Activated CD4-positive, alpha-beta memory T cell treated with anti-CD3 and anti-CD28 coated beads, Interleukin-2, amount 10 ng/mL, durations not matched to agents 7 days and 5 days (primary cell): ENCODE measurements around the gene COL6A1. TPM values are rescaled to one million over a fixed set of nuclear protein-coding genes. Genes with fewer than 3 reads are reported as not detected.

ENCODE experiments used
- CTCF ChIA-PET: fragments of 350-600 bp; sonication (Branson Sonifier 250); formaldehyde crosslinking; loops from one replicate; lab custom pipeline; 2021; ENCODE audit warnings: antibody characterized with exemption, inconsistent platforms; lab: Charles Lee
- POLR2A ChIA-PET: fragments of 350-600 bp; sonication (Branson Sonifier 250); formaldehyde crosslinking; loops from one replicate; lab custom pipeline; 2021; ENCODE audit warnings: antibody characterized with exemption; lab: Charles Lee
- DNase-seq: peaks from one replicate; pipeline ENCODE4 v3.0.0-alpha.2; 2020
- H3K27ac Mint-ChIP-seq: one replicate; pipeline ENCODE4 v1.8.0; 2021; ENCODE audit warnings: mild to moderate bottlenecking, mixed read lengths
- H3K27me3 Mint-ChIP-seq: one replicate; pipeline ENCODE4 v1.8.0; 2021; ENCODE audit warnings: mixed read lengths
- H3K36me3 Mint-ChIP-seq: one replicate; pipeline ENCODE4 v1.8.0; 2021; ENCODE audit warnings: low read depth, mixed read lengths
- H3K4me1 Mint-ChIP-seq: one replicate; pipeline ENCODE4 v1.8.0; 2021; ENCODE audit warnings: mixed read lengths
- H3K4me3 Mint-ChIP-seq: one replicate; pipeline ENCODE4 v1.8.0; 2021; ENCODE audit warnings: mild to moderate bottlenecking, mixed read lengths
- H3K9me3 Mint-ChIP-seq: one replicate; pipeline ENCODE4 v1.8.0; 2021; ENCODE audit warnings: mixed read lengths
- total RNA-seq, 2 experiments: library from RNA; stranded (reverse); gene quantifications; one replicate each; pipeline ENCODE4 v1.2.3, GENCODE V29; 2021

COL6A1 gene
- total RNA-seq, 2 experiments from 2014 or later = 0.08 to 0.33 TPM

GRCh38 chr21:45984584-45985095 lies 3.1 kb downstream of the COL6A1 start:
- H3K27me3 Mint-ChIP-seq = peaks cover 2% of the 10 kb centered on the region
- H3K36me3 Mint-ChIP-seq = no peaks in the 10 kb centered on the region
- H3K27ac Mint-ChIP-seq = no peak overlapping the region
- ChIA-PET CTCF (no interaction called here), POLR2A (no interaction called here)
- peaks cover under 1% of the 10 kb centered on the region for H3K4me1 Mint-ChIP-seq
- H3K9me3 Mint-ChIP-seq = no peaks in the 10 kb centered on the region
- no peak overlapping the region for H3K4me3 Mint-ChIP-seq
- DNase-seq = no peak

GRCh38 chr21:45985471-45986315 lies 4.1 kb downstream of the COL6A1 start:
- Mint-ChIP-seq H3K27me3 (peaks cover 2% of the 10 kb centered on the region), H3K9me3 (no peaks in the 10 kb centered on the region), H3K27ac (no peak overlapping the region), H3K4me3 (no peak overlapping the region), H3K4me1 (no peaks in the 10 kb centered on the region), H3K36me3 (no peaks in the 10 kb centered on the region)
- ChIA-PET CTCF (no interaction called here), POLR2A (no interaction called here)
- DNase-seq = no peak

- Mint-ChIP-seq H3K27me3 (peaks cover 2% of the 10 kb centered on the region), H3K27ac (no peak overlapping the region), H3K4me3 (no peak overlapping the region), H3K9me3 (no peaks in the 10 kb centered on the region), H3K36me3 (no peaks in the 10 kb centered on the region), H3K4me1 (no peaks in the 10 kb centered on the region)
- POLR2A ChIA-PET = no interaction called here
- no peak for DNase-seq
- CTCF ChIA-PET = no interaction called here
Measured at GRCh38 chr21:45986316-45987051, 4.9 kb downstream of the COL6A1 start.

- no peaks in the 10 kb centered on the region for H3K9me3 Mint-ChIP-seq
- POLR2A ChIA-PET = no interaction called here
- no peak overlapping the region for H3K27ac Mint-ChIP-seq
- peaks cover 2% of the 10 kb centered on the region for H3K27me3 Mint-ChIP-seq
- no peaks in the 10 kb centered on the region for H3K4me1 Mint-ChIP-seq
- H3K36me3 Mint-ChIP-seq = no peaks in the 10 kb centered on the region
- H3K4me3 Mint-ChIP-seq = no peak overlapping the region
- CTCF ChIA-PET = no interaction called here
- no peak for DNase-seq
Measured at GRCh38 chr21:45987121-45987711, 5.6 kb downstream of the COL6A1 start.

GRCh38 chr21:45988366-45989347 lies 7.1 kb downstream of the COL6A1 start:
- Mint-ChIP-seq H3K4me3 (no peak overlapping the region), H3K36me3 (no peaks in the 10 kb centered on the region), H3K4me1 (no peaks in the 10 kb centered on the region), H3K27ac (no peak overlapping the region), H3K27me3 (no peaks in the 10 kb centered on the region), H3K9me3 (no peaks in the 10 kb centered on the region)
- no peak for DNase-seq
- ChIA-PET CTCF (no interaction called here), POLR2A (no interaction called here)

GRCh38 chr21:45989355-45990048 lies 7.9 kb downstream of the COL6A1 start:
- Mint-ChIP-seq H3K36me3 (no peaks in the 10 kb centered on the region), H3K4me3 (no peak overlapping the region), H3K9me3 (no peaks in the 10 kb centered on the region), H3K27me3 (no peaks in the 10 kb centered on the region), H3K4me1 (no peaks in the 10 kb centered on the region), H3K27ac (no peak overlapping the region)
- no peak for DNase-seq
- ChIA-PET CTCF (no interaction called here), POLR2A (no interaction called here)

GRCh38 chr21:45990049-45990711 lies 8.6 kb downstream of the COL6A1 start:
- POLR2A ChIA-PET = no interaction called here
- DNase-seq = no peak
- H3K36me3 Mint-ChIP-seq = no peaks in the 10 kb centered on the region
- no peak overlapping the region for H3K27ac Mint-ChIP-seq
- CTCF ChIA-PET = no interaction called here
- H3K4me1 Mint-ChIP-seq = no peaks in the 10 kb centered on the region
- H3K27me3 Mint-ChIP-seq = no peaks in the 10 kb centered on the region
- H3K9me3 Mint-ChIP-seq = no peaks in the 10 kb centered on the region
- no peak overlapping the region for H3K4me3 Mint-ChIP-seq

- Mint-ChIP-seq H3K36me3 (no peaks in the 10 kb centered on the region), H3K9me3 (no peaks in the 10 kb centered on the region), H3K27ac (no peak overlapping the region), H3K4me3 (no peak overlapping the region), H3K4me1 (no peaks in the 10 kb centered on the region), H3K27me3 (no peaks in the 10 kb centered on the region)
- ChIA-PET POLR2A (no interaction called here), CTCF (interaction anchor here (1.2 kb wide), 1 partner anchor 25 kb away, joined by 3 read pairs; no protein-coding TSS in a partner anchor)
- no peak for DNase-seq
Measured at GRCh38 chr21:45990741-45991605, 9.4 kb downstream of the COL6A1 start.

- POLR2A ChIA-PET = no interaction called here
- Mint-ChIP-seq H3K36me3 (no peaks in the 10 kb centered on the region), H3K4me1 (no peaks in the 10 kb centered on the region), H3K4me3 (no peak overlapping the region), H3K27me3 (no peaks in the 10 kb centered on the region), H3K9me3 (no peaks in the 10 kb centered on the region), H3K27ac (no peak overlapping the region)
- CTCF ChIA-PET = interaction anchor here (1.2 kb wide), 1 partner anchor 26 kb away, joined by 3 read pairs; no protein-coding TSS in a partner anchor
- no peak for DNase-seq
Measured at GRCh38 chr21:45991606-45992300, 10.2 kb downstream of the COL6A1 start.

GRCh38 chr21:45992301-45993209 lies 11.0 kb downstream of the COL6A1 start:
- ChIA-PET CTCF (no interaction called here), POLR2A (interaction anchor here (0.7 kb wide), 1 partner anchor 107 kb away, joined by 3 read pairs; no protein-coding TSS in a partner anchor)
- no peak for DNase-seq
- Mint-ChIP-seq H3K36me3 (no peaks in the 10 kb centered on the region), H3K4me1 (no peaks in the 10 kb centered on the region), H3K27me3 (no peaks in the 10 kb centered on the region), H3K4me3 (no peak overlapping the region), H3K9me3 (no peaks in the 10 kb centered on the region), H3K27ac (no peak overlapping the region)
